Progenitor cell of endocrine pancreas (in vitro differentiated cells): ENCODE measurements around the gene SLC24A4. TPM values are rescaled to one million over a fixed set of nuclear protein-coding genes. Genes with fewer than 3 reads are reported as not detected.

Experiments
- DNase-seq: peaks from one replicate; pipeline ENCODE4 v3.0.0; 2021; ENCODE audit warnings: low spot score; ENCODE audit not compliant: unreplicated experiment
- H3K27ac Mint-ChIP-seq: 2 replicates; pipeline ENCODE4 v1.8.0; 2021; ENCODE audit warnings: mild to moderate bottlenecking, moderate library complexity, mixed read lengths
- H3K27me3 Mint-ChIP-seq: 2 replicates; pipeline ENCODE4 v1.8.0; 2021; ENCODE audit warnings: mixed read lengths
- H3K36me3 Mint-ChIP-seq: 2 replicates; pipeline ENCODE4 v1.8.0; 2022; ENCODE audit warnings: mixed read lengths; ENCODE audit not compliant: insufficient read depth
- H3K4me1 Mint-ChIP-seq: 2 replicates; pipeline ENCODE4 v1.8.0; 2021; ENCODE audit warnings: low read depth, mixed read lengths
- H3K4me3 Mint-ChIP-seq: 2 replicates; pipeline ENCODE4 v1.8.0; 2021; ENCODE audit warnings: low read depth, mild to moderate bottlenecking, moderate library complexity, mixed read lengths
- H3K9me3 Mint-ChIP-seq: 2 replicates; pipeline ENCODE4 v1.8.0; 2021; ENCODE audit warnings: low read depth, mixed read lengths
- total RNA-seq: library from RNA; stranded (reverse); gene quantifications from 2 replicates; pipeline ENCODE4 v1.2.1, GENCODE V29; 2021
- TF ChIP-seq, protein P1 (sequence below): fragments of 200-600 bp; sonication (generic); IDR thresholded peaks from one replicate; pipeline ENCODE4 v1.5.0; 2021; ENCODE audit warnings: antibody characterized with exemption, mild to moderate bottlenecking; ENCODE audit not compliant: unreplicated experiment

SLC24A4 gene
- total RNA-seq, 1 donor from 2014 or later, result not detected

DNA sequence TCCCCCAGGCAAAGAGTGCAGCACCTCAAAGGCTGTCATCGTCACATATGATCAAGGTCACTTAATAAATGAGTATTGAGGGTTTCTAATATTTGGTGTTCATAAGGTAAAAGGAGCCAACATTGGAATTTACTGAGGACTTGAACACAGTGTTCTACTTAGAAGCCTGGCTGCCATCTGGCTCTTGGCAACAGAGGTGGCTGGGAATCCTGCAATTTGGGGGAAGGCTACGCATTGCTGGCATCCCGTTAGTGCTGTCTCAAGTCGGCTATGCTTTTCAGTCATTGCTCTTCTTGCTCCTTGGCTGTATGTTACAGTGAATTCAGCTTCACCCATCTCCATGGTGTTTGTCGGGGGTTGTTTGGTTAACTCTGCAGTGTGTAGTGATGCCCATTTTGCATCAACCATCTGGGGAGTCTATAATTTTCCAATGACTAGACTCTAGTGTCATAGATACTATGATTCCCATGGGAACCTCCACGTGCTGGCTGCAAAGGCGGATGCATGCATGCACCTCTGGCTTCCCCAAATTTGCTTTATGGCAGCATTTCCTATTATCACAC is 12.9 kb upstream of the SLC24A4 start:
- H3K27me3 Mint-ChIP-seq, result peaks cover 28% of the 10 kb centered on the region
- H3K36me3 Mint-ChIP-seq, result no peaks in the 10 kb centered on the region
- TF ChIP-seq, protein P1, sequence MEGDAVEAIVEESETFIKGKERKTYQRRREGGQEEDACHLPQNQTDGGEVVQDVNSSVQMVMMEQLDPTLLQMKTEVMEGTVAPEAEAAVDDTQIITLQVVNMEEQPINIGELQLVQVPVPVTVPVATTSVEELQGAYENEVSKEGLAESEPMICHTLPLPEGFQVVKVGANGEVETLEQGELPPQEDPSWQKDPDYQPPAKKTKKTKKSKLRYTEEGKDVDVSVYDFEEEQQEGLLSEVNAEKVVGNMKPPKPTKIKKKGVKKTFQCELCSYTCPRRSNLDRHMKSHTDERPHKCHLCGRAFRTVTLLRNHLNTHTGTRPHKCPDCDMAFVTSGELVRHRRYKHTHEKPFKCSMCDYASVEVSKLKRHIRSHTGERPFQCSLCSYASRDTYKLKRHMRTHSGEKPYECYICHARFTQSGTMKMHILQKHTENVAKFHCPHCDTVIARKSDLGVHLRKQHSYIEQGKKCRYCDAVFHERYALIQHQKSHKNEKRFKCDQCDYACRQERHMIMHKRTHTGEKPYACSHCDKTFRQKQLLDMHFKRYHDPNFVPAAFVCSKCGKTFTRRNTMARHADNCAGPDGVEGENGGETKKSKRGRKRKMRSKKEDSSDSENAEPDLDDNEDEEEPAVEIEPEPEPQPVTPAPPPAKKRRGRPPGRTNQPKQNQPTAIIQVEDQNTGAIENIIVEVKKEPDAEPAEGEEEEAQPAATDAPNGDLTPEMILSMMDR, result no peak
- no peak for DNase-seq
- H3K27ac Mint-ChIP-seq, result no peak overlapping the region
- no peaks in the 10 kb centered on the region for H3K4me1 Mint-ChIP-seq
- H3K9me3 Mint-ChIP-seq, result no peaks in the 10 kb centered on the region
- H3K4me3 Mint-ChIP-seq, result no peak overlapping the region

DNA sequence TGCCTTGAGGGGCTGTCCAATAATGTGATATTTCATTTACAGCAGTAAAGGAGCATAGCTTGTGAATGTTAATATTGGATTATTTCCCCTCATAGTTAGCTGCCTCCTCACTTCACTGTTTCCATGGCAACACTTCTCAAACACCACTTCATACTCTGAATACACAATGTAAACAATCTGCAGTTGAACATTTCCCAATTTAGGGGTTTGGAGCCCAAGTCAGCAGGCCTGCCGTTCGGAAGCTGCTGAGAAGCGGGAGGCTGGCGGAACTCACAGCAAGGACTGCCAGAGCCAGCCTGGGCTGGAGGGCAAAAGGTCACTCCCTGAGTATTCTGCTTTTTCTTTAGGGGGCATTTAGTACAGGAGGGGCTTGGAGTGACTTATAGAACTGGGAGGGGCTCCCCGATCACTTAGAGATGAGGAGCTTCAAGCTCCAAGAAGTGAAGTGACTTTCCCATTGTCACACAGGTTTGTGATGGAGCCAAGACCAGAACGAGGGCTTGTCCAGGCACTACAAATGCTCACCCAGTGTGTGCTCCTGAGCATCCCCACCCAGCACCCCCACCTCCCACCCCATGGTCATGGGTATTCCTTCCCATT is 12.1 kb upstream of the SLC24A4 start:
- no peaks in the 10 kb centered on the region for H3K4me1 Mint-ChIP-seq
- no peak for DNase-seq
- no peaks in the 10 kb centered on the region for H3K36me3 Mint-ChIP-seq
- peaks cover 31% of the 10 kb centered on the region for H3K27me3 Mint-ChIP-seq
- no peak overlapping the region for H3K4me3 Mint-ChIP-seq
- TF ChIP-seq, protein P1, result no peak
- H3K9me3 Mint-ChIP-seq, result no peaks in the 10 kb centered on the region
- no peak overlapping the region for H3K27ac Mint-ChIP-seq

DNA sequence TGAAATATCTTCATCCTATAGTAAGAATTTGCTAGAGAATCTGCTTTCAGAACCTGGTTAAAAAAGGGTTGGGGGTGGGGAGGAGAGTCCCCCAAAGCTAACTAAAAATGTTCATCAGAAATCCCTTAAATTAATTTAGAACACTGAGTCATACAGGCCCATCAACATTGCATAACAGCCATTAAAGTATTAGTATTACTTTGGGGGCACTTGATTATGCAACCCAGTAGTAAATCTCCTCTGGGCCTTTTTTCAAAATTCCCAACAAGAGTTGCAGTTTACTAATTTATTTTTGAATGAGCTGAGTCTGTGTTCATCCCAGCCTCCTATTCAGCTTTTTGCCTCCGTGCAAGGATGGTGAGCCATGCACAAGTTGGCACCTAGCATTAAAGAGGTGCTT is 8.8 kb upstream of the SLC24A4 start:
- H3K9me3 Mint-ChIP-seq, result no peaks in the 10 kb centered on the region
- no peak overlapping the region for H3K4me3 Mint-ChIP-seq
- H3K4me1 Mint-ChIP-seq, result no peaks in the 10 kb centered on the region
- H3K27me3 Mint-ChIP-seq, result peaks cover 49% of the 10 kb centered on the region
- no peak for DNase-seq
- H3K27ac Mint-ChIP-seq, result peak overlapping the region; percentile 19
- no peaks in the 10 kb centered on the region for H3K36me3 Mint-ChIP-seq
- TF ChIP-seq, protein P1, result no peak

DNA sequence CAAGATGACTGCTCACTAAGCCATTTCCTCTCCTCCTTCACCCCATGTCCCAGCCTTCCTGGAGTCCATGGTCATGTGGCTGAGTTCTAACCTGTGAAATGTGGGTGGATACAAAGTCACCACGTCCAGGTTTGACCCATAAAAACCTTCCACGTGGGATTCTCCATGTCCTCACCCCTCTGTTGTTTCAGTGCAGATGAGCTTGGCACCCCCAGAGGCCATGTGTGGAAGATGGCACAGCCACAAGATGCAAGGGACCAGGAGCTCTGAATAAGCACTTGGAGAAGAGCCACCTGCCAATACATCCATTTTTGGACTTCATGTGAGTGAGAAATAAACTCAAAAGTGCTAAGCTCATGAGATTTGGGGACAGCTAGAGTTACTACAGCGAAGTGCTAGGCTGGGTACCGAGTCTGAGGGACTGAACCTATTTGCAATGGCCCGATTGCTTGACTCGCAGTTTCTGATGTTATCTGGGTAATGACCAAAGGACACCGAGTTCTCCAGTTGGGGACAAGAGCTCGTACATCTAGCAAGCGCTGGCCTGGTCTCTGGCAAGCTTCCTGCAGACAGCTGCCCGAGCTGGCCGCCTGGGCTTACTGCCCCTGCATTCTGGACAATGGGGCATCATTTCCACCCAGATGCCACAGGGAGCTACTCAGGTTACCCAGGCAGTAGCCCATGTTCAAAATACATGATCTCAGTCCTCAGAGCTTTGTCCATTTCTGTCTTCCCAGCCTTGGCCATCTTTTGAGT is 7.7 kb upstream of the SLC24A4 start:
- no peaks in the 10 kb centered on the region for H3K4me1 Mint-ChIP-seq
- H3K4me3 Mint-ChIP-seq, result no peak overlapping the region
- H3K27ac Mint-ChIP-seq, result no peak overlapping the region
- no peaks in the 10 kb centered on the region for H3K9me3 Mint-ChIP-seq
- H3K27me3 Mint-ChIP-seq, result peaks cover 57% of the 10 kb centered on the region
- no peaks in the 10 kb centered on the region for H3K36me3 Mint-ChIP-seq
- no peak for DNase-seq
- TF ChIP-seq, protein P1, result no peak

DNA sequence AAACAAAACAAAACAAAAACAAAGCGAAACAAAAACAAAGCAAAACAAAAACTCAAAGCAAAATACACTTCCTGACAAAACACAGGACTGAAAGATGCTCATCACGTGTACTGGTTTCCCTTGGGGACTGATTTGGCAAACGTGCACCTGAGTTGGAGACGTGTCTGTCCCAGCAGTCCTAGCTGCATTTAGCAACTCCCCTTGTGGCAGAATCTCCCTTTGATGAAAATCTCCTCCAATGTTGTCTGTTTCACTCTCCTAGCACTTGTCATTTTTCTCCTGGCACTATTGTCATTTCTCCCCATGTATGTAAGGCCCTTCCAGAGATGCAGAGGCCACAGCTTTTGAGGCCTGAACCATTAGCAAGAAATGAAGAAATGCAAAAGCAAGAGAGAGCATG is 6.8 kb upstream of the SLC24A4 start:
- no peaks in the 10 kb centered on the region for H3K4me1 Mint-ChIP-seq
- H3K4me3 Mint-ChIP-seq, result no peak overlapping the region
- no peak overlapping the region for H3K27ac Mint-ChIP-seq
- H3K36me3 Mint-ChIP-seq, result no peaks in the 10 kb centered on the region
- TF ChIP-seq, protein P1, result no peak
- no peaks in the 10 kb centered on the region for H3K9me3 Mint-ChIP-seq
- peaks cover 66% of the 10 kb centered on the region for H3K27me3 Mint-ChIP-seq
- DNase-seq, result no peak
